Nephron progenitor cell (in vitro differentiated cells): Measurements from ENCODE around the gene NKX6-2.

Experiments used
- DNase-seq: peaks from one replicate; pipeline ENCODE4 v3.0.0; 2021
- H3K27ac Mint-ChIP-seq: 2 replicates; pipeline ENCODE4 v1.8.0; 2021; ENCODE audit warnings: mild to moderate bottlenecking, moderate library complexity, mixed read lengths
- H3K27me3 Mint-ChIP-seq: 2 replicates; pipeline ENCODE4 v1.8.0; 2021; ENCODE audit warnings: mild to moderate bottlenecking, low read depth, mixed read lengths; ENCODE audit not compliant: poor library complexity
- H3K36me3 Mint-ChIP-seq: 2 replicates; pipeline ENCODE4 v1.8.0; 2021; ENCODE audit warnings: low read depth, mixed read lengths
- H3K4me1 Mint-ChIP-seq: 2 replicates; pipeline ENCODE4 v1.8.0; 2021; ENCODE audit warnings: mixed read lengths
- H3K4me3 Mint-ChIP-seq: 2 replicates; pipeline ENCODE4 v1.8.0; 2021; ENCODE audit warnings: mild to moderate bottlenecking, moderate library complexity, mixed read lengths
- H3K9me3 Mint-ChIP-seq: 2 replicates; pipeline ENCODE4 v1.8.0; 2021; ENCODE audit warnings: mild to moderate bottlenecking, moderate library complexity, mixed read lengths
- TF ChIP-seq, protein P1 (sequence below): fragments of 200-600 bp; sonication (generic); IDR thresholded peaks from 2 replicates; pipeline ENCODE4 v1.5.0; 2021; ENCODE audit warnings: antibody characterized with exemption

The NKX6-2 gene

DNA sequence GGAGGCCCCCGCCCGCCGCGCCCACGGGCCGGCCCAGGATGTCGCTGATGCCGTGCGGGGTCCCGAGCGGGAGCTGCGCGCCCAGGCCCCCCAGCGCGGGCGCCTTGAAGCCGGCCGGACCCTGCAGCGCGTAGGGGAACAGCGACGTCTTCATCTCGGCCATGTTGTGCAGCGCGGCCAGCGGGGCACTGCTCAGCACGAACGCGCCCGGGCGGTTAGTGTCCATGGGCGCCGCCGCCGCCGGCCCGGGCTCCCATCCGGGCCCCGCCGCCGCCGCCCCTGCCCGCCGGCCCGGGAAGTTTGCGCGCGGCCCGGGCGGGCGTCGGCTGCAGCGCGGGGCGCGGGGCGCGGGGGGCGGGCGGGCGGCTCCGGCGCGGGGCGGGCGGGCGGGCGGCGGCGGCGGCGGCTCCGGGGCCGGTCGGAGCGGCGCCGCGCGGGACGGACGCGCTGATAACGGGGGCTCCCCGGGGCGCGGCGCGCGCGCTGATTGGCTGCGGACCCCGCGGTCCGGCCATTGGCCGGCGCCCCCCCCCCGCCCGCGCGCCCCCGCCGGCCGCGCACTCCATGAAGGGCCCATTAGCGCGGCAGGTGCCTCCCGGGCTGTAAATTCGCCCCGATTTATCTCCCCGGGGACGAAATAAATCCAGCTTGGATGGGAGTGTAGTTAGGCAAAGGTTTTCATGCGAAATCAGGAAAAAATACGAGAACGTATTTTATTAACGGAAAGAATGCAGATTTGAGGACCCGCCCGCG is at the start of gene NKX6-2:
Gene NKX6-2, minus strand, starts transcription at position 425 of the 753 bp plus-strand sequence. Its CDS starts 199 bp downstream, at position 226.
- DNase-seq = peak; percentile 58
- Mint-ChIP-seq H3K36me3 (peaks cover 18% of the 10 kb centered on the region), H3K9me3 (no peaks in the 10 kb centered on the region), H3K4me3 (no peak within 1 kb of the TSS), H3K27me3 (peaks cover 88% of the 10 kb centered on the region), H3K4me1 (peaks cover 15% of the 10 kb centered on the region), H3K27ac (no peak within 1 kb of the TSS)
- TF ChIP-seq, protein P1, sequence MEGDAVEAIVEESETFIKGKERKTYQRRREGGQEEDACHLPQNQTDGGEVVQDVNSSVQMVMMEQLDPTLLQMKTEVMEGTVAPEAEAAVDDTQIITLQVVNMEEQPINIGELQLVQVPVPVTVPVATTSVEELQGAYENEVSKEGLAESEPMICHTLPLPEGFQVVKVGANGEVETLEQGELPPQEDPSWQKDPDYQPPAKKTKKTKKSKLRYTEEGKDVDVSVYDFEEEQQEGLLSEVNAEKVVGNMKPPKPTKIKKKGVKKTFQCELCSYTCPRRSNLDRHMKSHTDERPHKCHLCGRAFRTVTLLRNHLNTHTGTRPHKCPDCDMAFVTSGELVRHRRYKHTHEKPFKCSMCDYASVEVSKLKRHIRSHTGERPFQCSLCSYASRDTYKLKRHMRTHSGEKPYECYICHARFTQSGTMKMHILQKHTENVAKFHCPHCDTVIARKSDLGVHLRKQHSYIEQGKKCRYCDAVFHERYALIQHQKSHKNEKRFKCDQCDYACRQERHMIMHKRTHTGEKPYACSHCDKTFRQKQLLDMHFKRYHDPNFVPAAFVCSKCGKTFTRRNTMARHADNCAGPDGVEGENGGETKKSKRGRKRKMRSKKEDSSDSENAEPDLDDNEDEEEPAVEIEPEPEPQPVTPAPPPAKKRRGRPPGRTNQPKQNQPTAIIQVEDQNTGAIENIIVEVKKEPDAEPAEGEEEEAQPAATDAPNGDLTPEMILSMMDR = no peak

DNA sequence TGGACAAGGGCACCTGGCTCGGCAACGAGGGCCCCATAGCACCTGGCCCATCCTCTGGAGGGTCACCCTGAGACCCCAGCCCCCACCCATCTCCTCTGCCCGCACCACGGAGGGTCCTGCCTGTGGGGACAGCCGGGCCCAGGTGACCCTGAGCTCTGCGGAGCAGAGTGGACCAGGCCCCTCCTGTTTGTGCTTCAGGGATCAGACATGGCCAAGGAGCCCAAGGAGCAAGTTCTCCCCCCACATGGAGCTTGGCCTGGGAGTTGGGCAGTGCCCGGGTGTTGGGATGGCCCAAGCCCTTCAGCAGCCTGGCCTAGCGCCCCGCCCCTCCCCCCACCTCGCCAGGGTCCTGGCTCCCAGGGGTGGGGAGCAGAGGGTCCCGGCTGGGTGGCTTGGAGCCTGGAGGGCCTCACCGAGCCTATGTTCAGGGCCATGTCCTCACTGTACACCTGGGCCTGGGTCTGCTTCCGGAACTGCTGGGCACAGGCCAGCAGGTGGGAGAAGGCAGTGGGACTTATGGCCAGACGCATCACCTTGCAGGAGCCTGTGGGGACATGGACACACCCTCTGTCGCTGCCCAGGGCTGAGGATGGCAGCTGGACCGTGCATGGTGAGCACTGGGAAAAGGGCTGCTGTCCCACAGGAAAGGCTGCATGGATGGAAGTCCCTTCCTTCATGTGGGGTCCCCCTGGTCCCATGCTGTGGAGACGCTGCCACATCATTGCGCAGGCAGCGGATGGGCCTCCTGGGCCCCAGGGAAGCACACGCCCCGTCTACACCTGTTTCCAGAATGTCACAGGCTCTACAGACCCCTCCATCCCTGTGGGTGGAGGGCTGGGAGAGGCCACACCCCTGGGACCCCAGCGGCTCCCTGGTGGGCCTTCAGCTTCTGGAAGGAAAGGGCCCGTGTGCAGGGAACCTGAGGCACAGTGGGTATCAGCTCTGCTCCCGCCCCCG is 49.2 kb upstream of the NKX6-2 start:
- Mint-ChIP-seq H3K27me3 (peaks cover 37% of the 10 kb centered on the region), H3K27ac (no peak overlapping the region), H3K9me3 (no peaks in the 10 kb centered on the region), H3K36me3 (no peaks in the 10 kb centered on the region), H3K4me1 (peaks cover 12% of the 10 kb centered on the region), H3K4me3 (no peak overlapping the region)
- DNase-seq = no peak
- TF ChIP-seq, protein P1 = no peak

DNA sequence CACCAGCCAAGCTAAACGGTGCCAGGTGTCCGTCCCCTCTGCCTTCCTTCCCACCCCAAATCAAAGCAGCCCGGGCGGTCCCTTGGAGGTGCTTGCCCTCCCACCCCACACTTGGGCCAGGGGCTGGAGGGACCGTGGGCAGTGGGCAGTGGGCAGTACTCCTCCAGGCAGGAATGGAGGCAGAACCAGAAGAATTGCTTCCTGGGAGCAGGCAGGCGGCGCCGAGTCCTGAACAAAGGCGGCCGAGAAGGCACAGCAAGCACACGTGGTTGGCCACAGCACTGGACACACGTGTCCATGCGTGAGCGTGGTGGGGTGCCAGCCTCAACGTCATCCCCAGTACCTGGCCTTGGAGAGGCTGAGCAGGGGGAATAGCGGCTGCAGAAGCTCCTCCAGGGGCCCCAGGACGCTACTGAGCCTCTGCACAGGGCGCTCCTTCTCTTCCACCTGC is 48.4 kb upstream of the NKX6-2 start:
- Mint-ChIP-seq H3K9me3 (peaks cover 4% of the 10 kb centered on the region), H3K36me3 (no peaks in the 10 kb centered on the region), H3K27ac (no peak overlapping the region), H3K4me1 (peaks cover 12% of the 10 kb centered on the region), H3K27me3 (peaks cover 35% of the 10 kb centered on the region), H3K4me3 (no peak overlapping the region)
- no peak for DNase-seq
- TF ChIP-seq, protein P1 = no peak

DNA sequence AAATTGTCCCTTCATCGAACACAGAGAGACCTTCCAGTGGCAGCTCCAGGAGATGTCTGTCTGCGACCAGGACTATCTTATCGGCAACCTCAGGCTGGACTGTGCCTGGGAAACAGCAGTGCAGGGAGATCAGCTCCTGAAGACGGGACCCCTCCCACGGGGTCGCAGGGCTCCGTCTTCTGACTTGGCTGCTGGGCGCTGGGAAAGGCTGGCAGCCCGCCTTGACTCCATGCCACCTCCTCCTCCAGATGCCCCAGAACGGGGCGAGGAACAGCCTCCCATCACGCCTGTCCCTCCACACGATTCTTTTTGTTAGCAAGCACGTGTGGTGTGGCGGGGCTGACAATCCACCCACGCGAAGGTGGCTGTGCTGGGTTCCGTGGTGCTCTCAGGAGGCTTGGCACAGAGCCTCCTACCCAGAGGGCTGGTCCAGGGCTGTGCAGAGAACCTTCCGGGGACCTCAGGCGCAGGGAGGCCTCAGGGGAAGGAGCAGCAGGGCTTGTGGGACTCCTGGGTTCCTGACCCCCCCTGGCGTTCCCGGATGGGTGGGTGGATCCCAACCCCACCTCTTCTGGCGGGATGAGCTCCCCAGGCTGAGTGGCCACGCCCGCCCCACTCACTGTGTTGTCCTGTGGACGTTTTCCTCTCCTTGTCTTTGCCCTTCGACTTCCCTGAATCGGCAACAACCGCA is 47.6 kb upstream of the NKX6-2 start:
- DNase-seq = no peak
- H3K27me3 Mint-ChIP-seq = peaks cover 34% of the 10 kb centered on the region
- peaks cover 12% of the 10 kb centered on the region for H3K9me3 Mint-ChIP-seq

More for the DNA sequence above, 47.6 kb upstream of the NKX6-2 start:
- H3K4me1 Mint-ChIP-seq = peaks cover 12% of the 10 kb centered on the region
- no peaks in the 10 kb centered on the region for H3K36me3 Mint-ChIP-seq
- no peak overlapping the region for H3K27ac Mint-ChIP-seq
- H3K4me3 Mint-ChIP-seq = no peak overlapping the region
- TF ChIP-seq, protein P1 = no peak
